Measurements from ENCODE around the gene BARD1. TPM values are rescaled to one million over a fixed set of nuclear protein-coding genes. Genes with fewer than 3 reads are reported as not detected.

Gene BARD1
- total and polyA plus RNA-seq, 2 of the 13 experiments (the other 11 are each of a cell fraction or from before 2014, with no cell fraction given): 5.3 to 30.4 TPM

DNA sequence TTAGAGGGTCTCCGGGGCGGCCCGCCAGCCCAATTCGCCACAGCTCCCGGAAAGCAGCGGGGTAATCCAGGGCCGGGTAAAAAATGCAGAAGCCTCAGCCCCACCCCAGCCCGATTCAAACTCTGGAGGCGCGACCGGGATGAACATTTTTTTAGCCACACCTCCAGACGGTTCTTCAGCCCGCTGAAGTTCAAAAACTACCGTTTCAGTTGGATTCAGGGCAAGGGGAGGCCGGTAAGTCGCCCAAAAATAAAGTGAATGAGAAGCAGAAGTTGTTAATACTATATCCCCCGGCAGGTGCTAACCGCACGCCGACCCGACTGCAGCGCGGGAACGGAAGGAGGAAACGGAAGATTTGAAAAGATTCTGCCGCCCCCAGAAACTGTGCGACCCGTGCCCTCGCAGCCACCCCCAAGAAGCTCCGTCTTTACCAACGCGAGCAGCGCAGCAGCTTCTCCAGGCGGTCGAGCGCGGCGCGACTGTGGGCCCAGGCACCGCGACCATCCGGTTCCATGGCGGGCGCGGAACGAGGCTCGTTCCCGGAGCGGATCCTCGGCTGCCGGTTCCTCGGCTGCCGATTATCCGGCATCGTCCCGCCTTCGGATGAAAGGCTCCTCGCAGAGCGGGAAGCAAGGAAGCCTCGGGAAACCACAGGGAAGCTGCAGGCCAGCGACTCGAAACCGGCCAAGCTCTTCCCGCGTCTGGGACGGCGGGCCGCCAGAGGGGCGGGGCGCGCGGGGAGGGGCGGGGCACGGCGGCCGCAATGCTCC, at the start of gene BARD1 (continued):
- TF ChIP-seq MAF1 (CRISPR knock-in tag; IDR thresholded peaks at IDR 0.05; ENCODE audit: borderline replicate concordance) (0 out of 2 replicates have a peak, but pooled peaks have one; percentile 41), ZNF33A (CRISPR knock-in tag; IDR thresholded peaks at IDR 0.05; ENCODE audit: borderline replicate concordance) (no peak), ZNF484 (CRISPR knock-in tag; IDR thresholded peaks at IDR 0.05; ENCODE audit: borderline replicate concordance, low read depth) (no peak), LCORL (IDR thresholded peaks at IDR 0.05) (no peak), LCORL (CRISPR knock-in tag; IDR thresholded peaks at IDR 0.05) (no peak), SAFB2 (CRISPR knock-in tag; IDR thresholded peaks at IDR 0.05; ENCODE audit: borderline replicate concordance, low read depth) (peak; percentile 43; the same call in 1 of the 2 replicates), KAT7 (CRISPR knock-in tag; IDR thresholded peaks at IDR 0.05; ENCODE audit: borderline replicate concordance) (peak; percentile 50; the same call in 1 of the 2 replicates), ZNF543 (CRISPR knock-in tag; IDR thresholded peaks at IDR 0.05) (no peak), U2AF2 (IDR thresholded peaks at IDR 0.05; ENCODE audit: low read depth, low read length) (no peak), SETDB1 (CRISPR knock-in tag; IDR thresholded peaks at IDR 0.05; ENCODE audit: borderline replicate concordance) (no peak), MEIS2 (CRISPR knock-in tag; IDR thresholded peaks at IDR 0.05) (no peak; the same call in 1 of the 2 replicates), MED1 (CRISPR knock-in tag; IDR thresholded peaks at IDR 0.05) (no peak; the same call in 1 of the 2 replicates), CREM (IDR thresholded peaks at IDR 0.05) (no peak), CREM (CRISPR knock-in tag; IDR thresholded peaks at IDR 0.05) (no peak), ZFP41 (CRISPR knock-in tag; IDR thresholded peaks at IDR 0.05; ENCODE audit: borderline replicate concordance) (0 out of 2 replicates have a peak, but pooled peaks have one; percentile 75), KDM4B (CRISPR knock-in tag; IDR thresholded peaks at IDR 0.05) (no peak), MTA1 (CRISPR knock-in tag; IDR thresholded peaks at IDR 0.05; ENCODE audit: borderline replicate concordance) (no peak)
- TF ChIP-seq, protein P1, sequence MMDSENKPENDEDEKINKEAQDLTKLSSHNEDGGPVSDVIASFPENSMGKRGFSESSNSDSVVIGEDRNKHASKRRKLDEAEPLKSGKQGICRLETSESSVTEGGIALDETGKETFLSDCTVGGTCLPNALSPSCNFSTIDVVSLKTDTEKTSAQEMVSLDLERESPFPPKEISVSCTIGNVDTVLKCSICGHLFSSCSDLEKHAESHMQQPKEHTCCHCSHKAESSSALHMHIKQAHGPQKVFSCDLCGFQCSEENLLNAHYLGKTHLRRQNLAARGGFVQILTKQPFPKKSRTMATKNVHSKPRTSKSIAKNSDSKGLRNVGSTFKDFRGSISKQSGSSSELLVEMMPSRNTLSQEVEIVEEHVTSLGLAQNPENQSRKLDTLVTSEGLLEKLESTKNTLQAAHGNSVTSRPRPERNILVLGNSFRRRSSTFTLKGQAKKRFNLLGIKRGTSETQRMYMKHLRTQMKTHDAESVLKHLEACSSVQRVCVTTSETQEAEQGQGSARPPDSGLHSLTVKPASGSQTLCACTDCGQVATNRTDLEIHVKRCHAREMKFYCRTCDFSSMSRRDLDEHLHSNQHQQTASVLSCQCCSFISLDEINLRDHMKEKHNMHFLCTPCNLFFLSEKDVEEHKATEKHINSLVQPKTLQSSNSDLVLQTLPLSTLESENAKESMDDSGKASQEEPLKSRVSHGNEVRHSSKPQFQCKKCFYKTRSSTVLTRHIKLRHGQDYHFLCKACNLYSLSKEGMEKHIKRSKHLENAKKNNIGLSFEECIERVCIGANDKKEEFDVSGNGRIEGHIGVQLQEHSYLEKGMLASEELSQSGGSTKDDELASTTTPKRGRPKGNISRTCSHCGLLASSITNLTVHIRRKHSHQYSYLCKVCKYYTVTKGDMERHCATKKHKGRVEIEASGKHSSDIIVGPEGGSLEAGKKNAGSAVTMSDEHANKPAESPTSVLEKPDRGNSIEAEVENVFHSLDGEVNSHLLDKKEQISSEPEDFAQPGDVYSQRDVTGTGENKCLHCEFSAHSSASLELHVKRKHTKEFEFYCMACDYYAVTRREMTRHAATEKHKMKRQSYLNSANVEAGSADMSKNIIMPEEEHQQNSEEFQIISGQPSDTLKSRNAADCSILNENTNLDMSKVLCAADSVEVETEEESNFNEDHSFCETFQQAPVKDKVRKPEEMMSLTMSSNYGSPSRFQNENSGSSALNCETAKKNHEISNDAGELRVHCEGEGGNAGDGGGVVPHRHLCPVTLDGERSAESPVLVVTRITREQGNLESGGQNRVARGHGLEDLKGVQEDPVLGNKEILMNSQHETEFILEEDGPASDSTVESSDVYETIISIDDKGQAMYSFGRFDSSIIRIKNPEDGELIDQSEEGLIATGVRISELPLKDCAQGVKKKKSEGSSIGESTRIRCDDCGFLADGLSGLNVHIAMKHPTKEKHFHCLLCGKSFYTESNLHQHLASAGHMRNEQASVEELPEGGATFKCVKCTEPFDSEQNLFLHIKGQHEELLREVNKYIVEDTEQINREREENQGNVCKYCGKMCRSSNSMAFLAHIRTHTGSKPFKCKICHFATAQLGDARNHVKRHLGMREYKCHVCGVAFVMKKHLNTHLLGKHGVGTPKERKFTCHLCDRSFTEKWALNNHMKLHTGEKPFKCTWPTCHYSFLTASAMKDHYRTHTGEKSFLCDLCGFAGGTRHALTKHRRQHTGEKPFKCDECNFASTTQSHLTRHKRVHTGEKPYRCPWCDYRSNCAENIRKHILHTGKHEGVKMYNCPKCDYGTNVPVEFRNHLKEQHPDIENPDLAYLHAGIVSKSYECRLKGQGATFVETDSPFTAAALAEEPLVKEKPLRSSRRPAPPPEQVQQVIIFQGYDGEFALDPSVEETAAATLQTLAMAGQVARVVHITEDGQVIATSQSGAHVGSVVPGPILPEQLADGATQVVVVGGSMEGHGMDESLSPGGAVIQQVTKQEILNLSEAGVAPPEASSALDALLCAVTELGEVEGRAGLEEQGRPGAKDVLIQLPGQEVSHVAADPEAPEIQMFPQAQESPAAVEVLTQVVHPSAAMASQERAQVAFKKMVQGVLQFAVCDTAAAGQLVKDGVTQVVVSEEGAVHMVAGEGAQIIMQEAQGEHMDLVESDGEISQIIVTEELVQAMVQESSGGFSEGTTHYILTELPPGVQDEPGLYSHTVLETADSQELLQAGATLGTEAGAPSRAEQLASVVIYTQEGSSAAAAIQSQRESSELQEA (CRISPR knock-in tag; IDR thresholded peaks at IDR 0.05; ENCODE audit: not compliant biosample characterization): peak; percentile 90
- TF ChIP-seq, protein P2, sequence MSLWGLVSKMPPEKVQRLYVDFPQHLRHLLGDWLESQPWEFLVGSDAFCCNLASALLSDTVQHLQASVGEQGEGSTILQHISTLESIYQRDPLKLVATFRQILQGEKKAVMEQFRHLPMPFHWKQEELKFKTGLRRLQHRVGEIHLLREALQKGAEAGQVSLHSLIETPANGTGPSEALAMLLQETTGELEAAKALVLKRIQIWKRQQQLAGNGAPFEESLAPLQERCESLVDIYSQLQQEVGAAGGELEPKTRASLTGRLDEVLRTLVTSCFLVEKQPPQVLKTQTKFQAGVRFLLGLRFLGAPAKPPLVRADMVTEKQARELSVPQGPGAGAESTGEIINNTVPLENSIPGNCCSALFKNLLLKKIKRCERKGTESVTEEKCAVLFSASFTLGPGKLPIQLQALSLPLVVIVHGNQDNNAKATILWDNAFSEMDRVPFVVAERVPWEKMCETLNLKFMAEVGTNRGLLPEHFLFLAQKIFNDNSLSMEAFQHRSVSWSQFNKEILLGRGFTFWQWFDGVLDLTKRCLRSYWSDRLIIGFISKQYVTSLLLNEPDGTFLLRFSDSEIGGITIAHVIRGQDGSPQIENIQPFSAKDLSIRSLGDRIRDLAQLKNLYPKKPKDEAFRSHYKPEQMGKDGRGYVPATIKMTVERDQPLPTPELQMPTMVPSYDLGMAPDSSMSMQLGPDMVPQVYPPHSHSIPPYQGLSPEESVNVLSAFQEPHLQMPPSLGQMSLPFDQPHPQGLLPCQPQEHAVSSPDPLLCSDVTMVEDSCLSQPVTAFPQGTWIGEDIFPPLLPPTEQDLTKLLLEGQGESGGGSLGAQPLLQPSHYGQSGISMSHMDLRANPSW (CRISPR knock-in tag; IDR thresholded peaks at IDR 0.05; ENCODE audit: borderline replicate concordance): no peak
